OCI-LY7 (cell line): ENCODE measurements around the gene SPECC1L.

Experiments used
- EZH2phosphoT487 ChIP-seq: fragments of 200-600 bp; sonication (generic); IDR thresholded peaks from 2 replicates; pipeline ENCODE4 v1.6.1; 2018; ENCODE audit warnings: low read depth, borderline replicate concordance, mild to moderate bottlenecking, mixed run types, antibody characterized with exemption, low read length, moderate library complexity, mixed read lengths
- TF ChIP-seq, protein P1 (sequence below): fragments of 200-600 bp; sonication (generic); conservative IDR thresholded peaks from 2 replicates; pipeline ENCODE4 v1.5.1; 2014; ENCODE audit warnings: mild to moderate bottlenecking, antibody characterized with exemption, low read length, moderate library complexity, mixed read lengths

GRCh38 chr22:24428751-24429410 is 158.2 kb downstream of the SPECC1L start:
- TF ChIP-seq, protein P1, sequence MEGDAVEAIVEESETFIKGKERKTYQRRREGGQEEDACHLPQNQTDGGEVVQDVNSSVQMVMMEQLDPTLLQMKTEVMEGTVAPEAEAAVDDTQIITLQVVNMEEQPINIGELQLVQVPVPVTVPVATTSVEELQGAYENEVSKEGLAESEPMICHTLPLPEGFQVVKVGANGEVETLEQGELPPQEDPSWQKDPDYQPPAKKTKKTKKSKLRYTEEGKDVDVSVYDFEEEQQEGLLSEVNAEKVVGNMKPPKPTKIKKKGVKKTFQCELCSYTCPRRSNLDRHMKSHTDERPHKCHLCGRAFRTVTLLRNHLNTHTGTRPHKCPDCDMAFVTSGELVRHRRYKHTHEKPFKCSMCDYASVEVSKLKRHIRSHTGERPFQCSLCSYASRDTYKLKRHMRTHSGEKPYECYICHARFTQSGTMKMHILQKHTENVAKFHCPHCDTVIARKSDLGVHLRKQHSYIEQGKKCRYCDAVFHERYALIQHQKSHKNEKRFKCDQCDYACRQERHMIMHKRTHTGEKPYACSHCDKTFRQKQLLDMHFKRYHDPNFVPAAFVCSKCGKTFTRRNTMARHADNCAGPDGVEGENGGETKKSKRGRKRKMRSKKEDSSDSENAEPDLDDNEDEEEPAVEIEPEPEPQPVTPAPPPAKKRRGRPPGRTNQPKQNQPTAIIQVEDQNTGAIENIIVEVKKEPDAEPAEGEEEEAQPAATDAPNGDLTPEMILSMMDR: no peak
- TF ChIP-seq EZH2phosphoT487: no peak
